Lower leg skin (tissue), 4 donors: ENCODE measurements around the gene COPB1. TPM values are rescaled to one million over a fixed set of nuclear protein-coding genes. Genes with fewer than 3 reads are reported as not detected.

Source experiments
- DNase-seq, 2 donors: peaks; one replicate each; pipeline ENCODE4 v3.0.0-alpha.2; 2019; ENCODE audit warnings: low spot score in 2 of 2
- H3K4me3 ChIP-seq: fragments of 200-600 bp; sonication (generic); 2 replicates; pipeline ENCODE4 v1.5.1; 2017; ENCODE audit warnings: mild to moderate bottlenecking, low read depth; ENCODE audit not compliant: poor library complexity, severe bottlenecking
- CTCF ChIP-seq, 3 donors: fragments of 450-650 bp; IDR thresholded peaks; one replicate each; pipeline ENCODE4 v1.5.1; 2016; ENCODE audit warnings: antibody characterized with exemption in 3 of 3, mild to moderate bottlenecking in 3 of 3, moderate library complexity in 2 of 3
- POLR2A ChIP-seq, 2 donors: fragments of 450-650 bp; IDR thresholded peaks; one replicate each; pipeline ENCODE4 v1.6.1; 2016 to 2017; ENCODE audit warnings: antibody characterized with exemption in 2 of 2, mild to moderate bottlenecking in 1 of 2, moderate library complexity in 1 of 2
- WGBS, 2 donors: methylation state at CpG; one replicate each; pipeline ENCODE4 v1.1.5; 2018; 5-methylcytosine and 5-hydroxymethylcytosine counted together
- intact Hi-C: fragments of 100-400 bp; cut with DNase I; formaldehyde crosslinking; loops from one replicate; pipeline ENCODE4 v1.15.0; 2023; ENCODE audit warnings: low total_unique reads
- total RNA-seq, 4 donors: library from RNA; depleted of rRNA; stranded (reverse); fragments of >200 nt; gene quantifications; one replicate each; pipeline ENCODE4 v1.1.0, GENCODE V29; 2016

Gene COPB1
- total RNA-seq, 4 donors from 2014 or later: 59.8 to 74.8 (median 65.0) TPM

GRCh38 chr11:14506532-14506931 lies 6.9 kb upstream of the COPB1 start:
- intact Hi-C loops: no loop called here
- TF ChIP-seq CTCF (IDR thresholded peaks at IDR 0.05) (no peak), POLR2A (IDR thresholded peaks at IDR 0.05) (no peak)
- no peak overlapping the region for H3K4me3 ChIP-seq
- no peak for DNase-seq
- WGBS, 2 donors: 76 to 96% methylated on average over 3 of the region's 3 CpGs

GRCh38 chr11:14503023-14503422 lies 3.4 kb upstream of the COPB1 start:
- DNase-seq: no peak
- TF ChIP-seq CTCF (IDR thresholded peaks at IDR 0.05) (no peak), POLR2A (IDR thresholded peaks at IDR 0.05) (no peak)
- H3K4me3 ChIP-seq: no peak overlapping the region
- 90 to 95% methylated on average over 1 of the region's 1 CpG for WGBS, 2 donors
- intact Hi-C loops: no loop called here

- intact Hi-C loops: no loop called here
- no peak overlapping the region for H3K4me3 ChIP-seq
- no peak for DNase-seq
- 93 to 96% methylated on average over 4 of the region's 4 CpGs for WGBS, 2 donors
- no peak for TF ChIP-seq CTCF (IDR thresholded peaks at IDR 0.05)
Measured at GRCh38 chr11:14502039-14502438, 2.4 kb upstream of the COPB1 start.

- TF ChIP-seq CTCF (IDR thresholded peaks at IDR 0.05): no peak
- no peak for TF ChIP-seq POLR2A (IDR thresholded peaks at IDR 0.05)
- peak overlapping the region; percentile 91 for H3K4me3 ChIP-seq
- intact Hi-C loops: no loop called here
- whole genome bisulfite sequencing, 2 donors: 0 to 1% methylated on average over 6 of the region's 6 CpGs
- peak in 1 of 2 donors; percentile 35 for DNase-seq
Measured at GRCh38 chr11:14500181-14500651, 605 bp upstream of the COPB1 start.

GRCh38 chr11:14499178-14499559 lies 442 bp downstream of the COPB1 start:
- peak; percentile 22 to 88 for DNase-seq
- 0 to 1% methylated on average over 19 of the region's 19 CpGs for WGBS, 2 donors
- intact Hi-C loops: no loop called here
- H3K4me3 ChIP-seq: peak overlapping the region; percentile 91
- no peak for TF ChIP-seq CTCF (IDR thresholded peaks at IDR 0.05)
- no peak for TF ChIP-seq POLR2A (IDR thresholded peaks at IDR 0.05)

- DNase-seq: no peak
- no peak overlapping the region for H3K4me3 ChIP-seq
- intact Hi-C loops: no loop called here
- TF ChIP-seq CTCF (IDR thresholded peaks at IDR 0.05) (no peak), POLR2A (IDR thresholded peaks at IDR 0.05) (no peak)
- WGBS, 2 donors: 86 to 91% methylated on average over 3 of the region's 3 CpGs
Measured at GRCh38 chr11:14480716-14481115, 18.9 kb downstream of the COPB1 start.
